ENCODE data around the gene KRTAP10-1.
"Not testable (repeated sequence)": the region's sequence is repeated elsewhere in the genome, so short reads cannot be mapped to it uniquely, and the experiment has no call there.

KRTAP10-1 gene

GRCh38 chr21:44551340-44551961, 11.5 kb upstream of the KRTAP10-1 start, which contains the start of gene KRTAP10-2:
KRTAP10-2 (minus strand) TSS chr21:44551505; CDS start chr21:44551458, 47 bp downstream.
- no peak within 1 kb of the TSS for H3K4me3 ChIP-seq (replicated peaks; ENCODE audit: low read depth, low read length)
- no peak for TF ChIP-seq CTCF (IDR thresholded peaks at IDR 0.05; ENCODE audit: low read length, missing control alignments)
- no peak for DNase-seq (ENCODE audit: low read depth)

GRCh38 chr21:44550807-44551206, 10.8 kb upstream of the KRTAP10-1 start:
- no peak for DNase-seq (ENCODE audit: low read depth)
- TF ChIP-seq CTCF (IDR thresholded peaks at IDR 0.05; ENCODE audit: low read length, missing control alignments) = no peak
- no peak overlapping the region for H3K4me3 ChIP-seq (replicated peaks; ENCODE audit: low read depth, low read length)

DNA sequence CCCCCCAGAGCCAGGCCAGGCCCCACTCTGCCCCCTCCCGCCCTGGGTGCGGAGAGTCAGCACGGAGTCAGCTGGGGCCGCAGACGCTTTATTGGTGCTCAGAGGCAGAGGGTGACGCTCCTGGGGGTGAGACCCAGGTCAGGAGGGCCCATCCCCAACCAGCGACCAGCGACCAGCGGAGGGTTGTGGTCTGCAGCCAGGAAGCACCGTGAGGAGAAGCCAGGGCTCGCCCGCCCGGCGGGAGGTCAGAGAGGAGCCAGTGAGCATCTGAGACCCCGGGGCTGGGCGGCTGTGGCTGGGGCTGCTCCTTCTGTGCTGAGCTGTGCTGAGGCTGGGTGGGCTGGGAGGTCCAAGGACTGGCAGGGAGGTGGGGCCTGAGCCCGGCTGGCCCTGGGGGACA, 10.3 kb upstream of the KRTAP10-1 start:
- not testable (repeated sequence) for H3K4me3 ChIP-seq (replicated peaks; ENCODE audit: low read depth, low read length); DNase-seq (ENCODE audit: low read depth)

- no peak for DNase-seq (ENCODE audit: low read depth)
- no peak overlapping the region for H3K4me3 ChIP-seq (replicated peaks; ENCODE audit: low read depth, low read length)
- no peak for TF ChIP-seq CTCF (IDR thresholded peaks at IDR 0.05; ENCODE audit: low read length, missing control alignments)
These were observed 9.7 kb upstream of the KRTAP10-1 start for GRCh38 chr21:44549525-44550211.

- H3K4me3 ChIP-seq (replicated peaks; ENCODE audit: low read depth, low read length) = no peak overlapping the region
- TF ChIP-seq CTCF (IDR thresholded peaks at IDR 0.05; ENCODE audit: low read length, missing control alignments) = no peak
- no peak for DNase-seq (ENCODE audit: low read depth)
These were observed 8.9 kb upstream of the KRTAP10-1 start for GRCh38 chr21:44548922-44549321.

DNA sequence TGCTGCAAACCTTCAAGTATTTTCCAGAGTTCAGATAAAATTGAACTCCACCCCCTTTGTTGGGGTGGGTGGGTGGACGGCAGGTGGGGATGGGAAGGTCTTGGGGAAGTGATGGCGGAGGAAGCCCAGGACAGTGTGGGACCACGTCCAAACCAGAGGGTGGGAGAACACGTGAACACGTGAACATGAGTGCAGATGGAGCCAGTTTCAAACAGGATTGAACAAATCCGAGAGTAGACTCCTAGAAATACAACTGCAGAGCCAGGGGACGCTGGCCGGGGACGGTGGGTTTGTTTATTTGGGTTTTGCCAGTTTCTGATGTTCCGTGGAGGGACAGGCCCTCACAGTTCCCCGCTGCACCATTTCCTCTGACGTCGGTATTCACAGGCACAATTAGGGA, 8.4 kb upstream of the KRTAP10-1 start:
- no peak for DNase-seq (ENCODE audit: low read depth)
- H3K4me3 ChIP-seq (replicated peaks; ENCODE audit: low read depth, low read length) = no peak overlapping the region
- TF ChIP-seq CTCF (IDR thresholded peaks at IDR 0.05; ENCODE audit: low read length, missing control alignments) = no peak

- no peak for TF ChIP-seq CTCF (IDR thresholded peaks at IDR 0.05; ENCODE audit: low read length, missing control alignments)
- DNase-seq (ENCODE audit: low read depth) = no peak
- no peak overlapping the region for H3K4me3 ChIP-seq (replicated peaks; ENCODE audit: low read depth, low read length)
These were observed 7.8 kb upstream of the KRTAP10-1 start for GRCh38 chr21:44547656-44548331.

Data from fibroblast of pulmonary artery (primary cell).